ENCODE measurements around the gene SKA1. TPM values are rescaled to one million over a fixed set of nuclear protein-coding genes. Genes with fewer than 3 reads are reported as not detected.

Gene SKA1
- total RNA-seq, 2 experiments from 2014 or later, result 29.4 to 32.2 TPM

DNA sequence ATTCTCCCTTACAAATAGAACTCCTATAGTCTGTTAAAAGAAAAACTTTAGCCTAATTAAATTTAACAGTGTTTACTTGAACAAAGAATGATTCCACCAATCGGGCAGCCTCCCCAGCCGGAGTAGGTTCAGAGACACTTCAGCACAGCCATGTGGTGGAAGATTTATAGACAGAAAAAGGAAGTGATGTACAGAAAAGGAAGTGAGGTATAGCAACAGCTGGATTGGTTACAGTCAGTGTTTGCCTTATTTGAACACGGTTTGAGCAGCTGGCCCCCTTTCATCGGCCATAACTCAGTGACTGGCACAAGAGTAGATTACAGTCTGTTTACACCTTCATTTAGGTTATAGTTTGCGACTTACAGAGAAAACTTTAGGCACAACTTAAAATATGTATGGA, 2.1 kb upstream of the SKA1 start:
- peaks cover 18% of the 10 kb centered on the region for H3K27me3 Mint-ChIP-seq
- H3K27ac Mint-ChIP-seq, result no peak overlapping the region
- intact Hi-C loops (cut with micrococcal nuclease), result no loop called here
- DNase-seq (no peak), ATAC-seq (no peak)
- peaks cover 3% of the 10 kb centered on the region for H3K9me3 Mint-ChIP-seq
- H3K4me1 Mint-ChIP-seq (ENCODE audit: low read depth), result peaks cover 4% of the 10 kb centered on the region
- CTCF ChIA-PET, result interaction anchor here (4.9 kb wide), 1 partner anchor 16 kb away, joined by 35 read pairs; no protein-coding TSS in a partner anchor
- no peak overlapping the region for H3K4me3 Mint-ChIP-seq
- TF ChIP-seq, protein P1, sequence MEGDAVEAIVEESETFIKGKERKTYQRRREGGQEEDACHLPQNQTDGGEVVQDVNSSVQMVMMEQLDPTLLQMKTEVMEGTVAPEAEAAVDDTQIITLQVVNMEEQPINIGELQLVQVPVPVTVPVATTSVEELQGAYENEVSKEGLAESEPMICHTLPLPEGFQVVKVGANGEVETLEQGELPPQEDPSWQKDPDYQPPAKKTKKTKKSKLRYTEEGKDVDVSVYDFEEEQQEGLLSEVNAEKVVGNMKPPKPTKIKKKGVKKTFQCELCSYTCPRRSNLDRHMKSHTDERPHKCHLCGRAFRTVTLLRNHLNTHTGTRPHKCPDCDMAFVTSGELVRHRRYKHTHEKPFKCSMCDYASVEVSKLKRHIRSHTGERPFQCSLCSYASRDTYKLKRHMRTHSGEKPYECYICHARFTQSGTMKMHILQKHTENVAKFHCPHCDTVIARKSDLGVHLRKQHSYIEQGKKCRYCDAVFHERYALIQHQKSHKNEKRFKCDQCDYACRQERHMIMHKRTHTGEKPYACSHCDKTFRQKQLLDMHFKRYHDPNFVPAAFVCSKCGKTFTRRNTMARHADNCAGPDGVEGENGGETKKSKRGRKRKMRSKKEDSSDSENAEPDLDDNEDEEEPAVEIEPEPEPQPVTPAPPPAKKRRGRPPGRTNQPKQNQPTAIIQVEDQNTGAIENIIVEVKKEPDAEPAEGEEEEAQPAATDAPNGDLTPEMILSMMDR (IDR thresholded peaks at IDR 0.05), result no peak
- POLR2A ChIA-PET, result interaction anchor here (1.7 kb wide), 1 partner anchor 881 kb away, joined by 4 read pairs; no protein-coding TSS in a partner anchor
- peaks cover 12% of the 10 kb centered on the region for H3K36me3 Mint-ChIP-seq (ENCODE audit: low read depth)

DNA sequence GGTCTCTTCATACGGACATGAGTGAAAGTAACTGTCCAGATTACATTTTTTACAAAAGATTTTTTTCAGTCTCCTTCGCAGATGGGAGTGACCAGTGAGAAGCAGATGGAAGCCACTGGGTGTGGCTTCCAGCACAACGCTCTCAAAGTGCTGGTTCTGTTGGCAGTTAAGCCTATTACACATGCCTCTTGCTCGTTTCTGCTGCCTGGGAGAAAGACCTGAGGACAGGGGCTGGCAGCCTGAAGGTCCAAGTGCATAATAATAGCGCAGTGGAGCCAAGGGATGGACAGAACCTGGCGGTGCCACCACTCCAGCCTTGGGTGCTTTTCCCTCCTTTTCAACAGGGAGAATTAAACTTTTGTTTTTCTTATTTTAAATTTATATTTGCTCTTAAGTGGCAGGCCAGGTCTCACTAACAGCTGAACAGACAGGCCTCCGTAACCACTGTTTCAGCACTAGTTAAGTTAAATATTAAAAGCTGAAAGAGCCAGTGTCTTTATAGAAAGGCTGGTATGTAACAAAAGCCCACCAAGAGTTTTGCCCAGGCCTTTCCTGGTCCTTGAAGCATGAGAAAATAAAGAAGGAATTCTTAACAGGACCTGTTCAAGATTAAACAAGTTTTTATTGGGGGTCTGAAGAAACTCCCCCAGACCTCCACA, 1.2 kb upstream of the SKA1 start:
- TF ChIP-seq, protein P1 (IDR thresholded peaks at IDR 0.05), result no peak
- Mint-ChIP-seq H3K36me3 (ENCODE audit: low read depth) (peaks cover 12% of the 10 kb centered on the region), H3K4me3 (peak overlapping the region; percentile 90), H3K27ac (peak overlapping the region; percentile 91), H3K4me1 (ENCODE audit: low read depth) (peaks cover 4% of the 10 kb centered on the region), H3K27me3 (peaks cover 10% of the 10 kb centered on the region), H3K9me3 (peaks cover 3% of the 10 kb centered on the region)
- ATAC-seq (no peak), DNase-seq (no peak)
- ChIA-PET POLR2A (interaction anchor here (1.0 to 1.7 kb wide), 2 partner anchors 14 to 882 kb away, joined by 3 to 4 read pairs; no protein-coding TSS in a partner anchor), CTCF (interaction anchor here (4.9 kb wide), 1 partner anchor 16 kb away, joined by 35 read pairs; no protein-coding TSS in a partner anchor)
- intact Hi-C loops (cut with micrococcal nuclease), result no loop called here

DNA sequence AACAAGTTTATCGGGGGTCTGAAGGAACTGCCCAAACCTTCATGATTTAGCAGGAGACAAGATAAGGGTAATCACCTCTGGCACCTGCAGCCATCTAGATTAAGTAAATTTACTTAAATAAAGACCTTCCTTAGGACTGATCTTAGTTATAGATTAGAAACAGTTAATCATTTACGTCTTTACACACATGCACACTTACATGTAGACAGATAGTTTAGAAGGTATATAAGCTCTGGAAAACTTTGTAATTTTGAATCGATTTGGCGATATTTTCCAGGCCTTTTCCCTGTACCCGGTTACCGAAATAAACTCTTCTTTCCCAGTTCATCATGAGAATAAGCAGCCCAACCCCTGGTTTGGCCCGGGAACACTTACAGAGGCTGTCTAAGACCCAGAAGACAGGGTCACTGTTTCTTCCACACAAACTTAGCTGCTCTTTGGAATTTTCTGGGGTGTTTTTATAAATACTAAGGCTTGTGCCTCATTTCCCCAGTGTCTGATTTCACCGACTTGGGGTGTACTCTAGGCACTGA, 560 bp upstream of the SKA1 start:
- ChIA-PET POLR2A (interaction anchor here (1.0 to 1.7 kb wide), 2 partner anchors 15 to 883 kb away, joined by 3 to 4 read pairs; no protein-coding TSS in a partner anchor), CTCF (interaction anchor here (4.9 kb wide), 1 partner anchor 17 kb away, joined by 35 read pairs; no protein-coding TSS in a partner anchor)

DNA sequence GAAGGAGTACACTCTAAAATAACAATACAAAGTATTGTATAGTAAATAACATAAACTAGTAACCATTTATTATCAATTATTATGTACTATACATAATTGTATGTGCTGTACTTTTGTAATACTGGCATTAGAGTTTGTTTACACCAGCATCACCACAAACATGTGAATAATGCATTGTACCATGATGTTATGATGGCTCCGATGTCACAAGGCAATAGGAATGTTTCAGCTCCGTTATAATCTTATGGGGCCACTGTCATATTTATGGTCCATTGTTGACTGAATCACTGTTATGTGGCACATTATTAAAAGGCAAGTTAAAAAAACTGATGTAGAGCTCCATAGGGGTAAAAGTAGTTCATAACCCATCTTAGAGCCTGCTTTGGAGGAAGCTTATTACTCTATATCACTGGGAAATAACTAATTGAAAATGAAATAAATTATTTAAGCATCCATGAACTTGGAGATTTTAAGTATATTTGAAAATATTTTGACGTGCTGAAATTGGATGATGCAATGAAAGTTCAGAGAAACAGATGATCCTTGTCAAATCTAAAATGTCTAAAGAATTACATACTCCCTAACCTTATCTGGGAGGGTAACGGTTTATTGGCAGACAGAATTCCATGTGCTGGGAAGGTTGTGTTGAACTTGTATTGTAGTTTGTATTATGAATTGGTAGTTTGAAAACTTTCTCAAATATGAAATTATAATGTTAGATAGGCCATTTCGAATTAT, 2.4 kb downstream of the SKA1 start:
- TF ChIP-seq, protein P1 (IDR thresholded peaks at IDR 0.05), result no peak
- no peaks in the 10 kb centered on the region for H3K9me3 Mint-ChIP-seq

More for the DNA sequence above, 560 bp upstream of the SKA1 start:
- ATAC-seq (no peak), DNase-seq (no peak)
- TF ChIP-seq, protein P1 (IDR thresholded peaks at IDR 0.05), result no peak
- intact Hi-C loops (cut with micrococcal nuclease), result no loop called here
- Mint-ChIP-seq H3K36me3 (ENCODE audit: low read depth) (peaks cover 10% of the 10 kb centered on the region), H3K27me3 (peaks cover 6% of the 10 kb centered on the region), H3K27ac (peak overlapping the region; percentile 91), H3K4me1 (ENCODE audit: low read depth) (peaks cover 4% of the 10 kb centered on the region), H3K4me3 (peak overlapping the region; percentile 90), H3K9me3 (peaks cover 3% of the 10 kb centered on the region)

More for the DNA sequence above, 2.4 kb downstream of the SKA1 start:
- no peak overlapping the region for H3K27ac Mint-ChIP-seq
- ChIA-PET POLR2A (interaction anchor here (0.6 to 1.1 kb wide), 2 partner anchors 87 to 1106 kb away, joined by 3 to 4 read pairs; no protein-coding TSS in a partner anchor), CTCF (interaction anchor here (1.5 kb wide), 1 partner anchor 20 kb away, joined by 4 read pairs; no protein-coding TSS in a partner anchor)
- no peak for DNase-seq
- H3K36me3 Mint-ChIP-seq (ENCODE audit: low read depth), result peaks cover 7% of the 10 kb centered on the region
- H3K4me1 Mint-ChIP-seq (ENCODE audit: low read depth), result peaks cover 4% of the 10 kb centered on the region
- no peak for ATAC-seq
- intact Hi-C loops (cut with micrococcal nuclease), result no loop called here
- no peaks in the 10 kb centered on the region for H3K27me3 Mint-ChIP-seq
- no peak overlapping the region for H3K4me3 Mint-ChIP-seq

Data from activated CD8-positive, alpha-beta T cell treated with anti-CD3 and anti-CD28 coated beads for 36 hours (primary cell).